ENCODE data around the gene CDSN.
"Not testable (repeated sequence)": the region's sequence is repeated elsewhere in the genome, so short reads cannot be mapped to it uniquely, and the experiment has no call there.

The CDSN gene, protein sequence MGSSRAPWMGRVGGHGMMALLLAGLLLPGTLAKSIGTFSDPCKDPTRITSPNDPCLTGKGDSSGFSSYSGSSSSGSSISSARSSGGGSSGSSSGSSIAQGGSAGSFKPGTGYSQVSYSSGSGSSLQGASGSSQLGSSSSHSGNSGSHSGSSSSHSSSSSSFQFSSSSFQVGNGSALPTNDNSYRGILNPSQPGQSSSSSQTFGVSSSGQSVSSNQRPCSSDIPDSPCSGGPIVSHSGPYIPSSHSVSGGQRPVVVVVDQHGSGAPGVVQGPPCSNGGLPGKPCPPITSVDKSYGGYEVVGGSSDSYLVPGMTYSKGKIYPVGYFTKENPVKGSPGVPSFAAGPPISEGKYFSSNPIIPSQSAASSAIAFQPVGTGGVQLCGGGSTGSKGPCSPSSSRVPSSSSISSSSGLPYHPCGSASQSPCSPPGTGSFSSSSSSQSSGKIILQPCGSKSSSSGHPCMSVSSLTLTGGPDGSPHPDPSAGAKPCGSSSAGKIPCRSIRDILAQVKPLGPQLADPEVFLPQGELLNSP

DNA sequence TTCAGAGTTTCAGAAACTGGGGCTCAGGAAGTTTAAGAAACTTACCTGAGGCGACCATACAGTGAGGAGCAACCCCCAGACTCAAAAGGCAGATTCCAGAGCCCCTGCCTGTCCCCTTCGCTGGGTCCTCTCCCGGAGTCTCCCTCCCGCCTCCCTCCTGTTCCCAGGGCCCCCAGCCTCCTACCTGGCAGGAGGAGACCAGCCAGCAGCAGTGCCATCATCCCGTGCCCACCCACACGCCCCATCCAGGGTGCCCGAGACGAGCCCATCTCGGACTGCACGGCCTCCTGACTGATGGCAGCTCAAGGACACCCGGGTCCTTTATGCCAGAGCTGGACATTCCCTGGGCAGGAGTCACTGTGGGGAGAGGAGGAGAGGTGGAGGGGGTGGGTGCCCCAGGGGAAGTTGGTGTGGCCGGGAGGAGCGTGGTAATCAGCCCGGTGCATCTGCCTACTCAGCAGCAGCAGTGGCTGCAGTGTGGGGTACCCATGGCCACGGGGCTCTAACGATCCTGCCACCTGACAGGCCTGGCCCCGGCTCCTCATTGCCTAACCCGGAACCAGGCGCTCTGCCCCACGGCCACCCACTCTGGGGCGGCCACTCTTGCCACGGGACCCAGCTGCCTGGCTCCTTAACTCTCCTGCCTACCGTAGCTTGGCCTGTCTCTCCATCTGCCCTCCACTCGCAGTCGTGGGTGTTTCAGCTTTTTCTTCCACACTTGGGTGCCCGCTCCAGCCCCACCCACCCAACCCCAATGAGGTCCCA, at the start of gene CDSN:
CDSN (minus strand) TSS at position 296 of the 765 bp plus-strand sequence; CDS start at position 269, 27 bp downstream.
- DNase-seq (ENCODE audit: low read depth), result no peak

- no peak for DNase-seq (ENCODE audit: low read depth)
Observed at GRCh38 chr6:31169123-31169857, 49.0 kb upstream of the CDSN start.

GRCh38 chr6:31168606-31169005, 48.4 kb upstream of the CDSN start:
- DNase-seq (ENCODE audit: low read depth), result no peak

GRCh38 chr6:31165986-31166385, 45.7 kb upstream of the CDSN start:
- no peak for DNase-seq (ENCODE audit: low read depth)

- DNase-seq (ENCODE audit: low read depth), result not testable (repeated sequence)
Observed at GRCh38 chr6:31165064-31165832, 45.0 kb upstream of the CDSN start.

DNA sequence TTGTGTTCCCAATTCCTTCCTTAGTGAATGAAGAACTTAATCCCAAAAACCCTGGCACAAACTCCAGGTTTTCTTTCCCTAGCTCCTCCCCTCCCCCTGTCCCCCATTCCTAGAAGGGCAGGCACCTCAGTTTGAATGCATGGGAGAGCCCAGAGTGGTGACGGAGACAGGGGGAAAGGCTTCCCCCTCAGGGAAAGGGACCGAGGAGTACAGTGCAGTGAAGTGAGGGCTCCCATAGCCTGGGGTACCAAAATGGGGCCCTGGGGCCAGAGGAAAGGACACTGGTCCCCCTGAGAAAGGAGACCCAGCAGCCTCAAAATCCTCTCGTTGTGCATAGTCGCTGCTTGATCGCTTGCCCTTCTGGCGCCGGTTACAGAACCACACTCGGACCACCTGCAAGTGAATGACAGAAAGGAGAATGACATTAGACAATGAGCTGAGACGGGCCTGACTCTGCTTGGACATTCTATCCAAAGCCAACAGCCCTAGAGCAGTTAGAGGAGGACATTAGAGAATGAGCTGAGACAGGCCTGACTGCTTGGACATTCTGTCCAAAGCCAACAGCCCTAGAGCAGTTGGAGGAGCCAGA, 44.3 kb upstream of the CDSN start:
- not testable (repeated sequence) for DNase-seq (ENCODE audit: low read depth)

DNA sequence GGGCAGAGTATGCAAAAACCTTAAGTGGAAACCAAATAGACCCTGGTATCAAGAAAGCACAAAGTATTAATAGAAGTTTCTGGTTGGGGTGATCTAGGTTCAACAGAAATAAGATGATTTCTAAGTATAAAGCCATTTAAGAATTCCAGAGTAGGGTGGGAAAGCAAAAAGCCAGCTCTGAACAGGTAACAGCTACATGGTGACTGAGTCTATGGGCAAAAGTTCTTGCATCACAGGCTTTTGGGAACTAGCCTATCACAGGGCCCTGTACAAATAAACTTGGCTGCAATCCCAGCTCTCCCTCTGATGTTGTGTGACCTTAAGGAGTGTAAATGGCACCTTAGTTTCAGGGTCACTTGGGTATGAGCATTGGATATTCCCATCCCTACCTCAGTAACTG, 43.7 kb upstream of the CDSN start:
- DNase-seq (ENCODE audit: low read depth), result no peak

- DNase-seq (ENCODE audit: low read depth), result no peak
Observed at GRCh38 chr6:31162463-31163165, 42.4 kb upstream of the CDSN start.

DNA sequence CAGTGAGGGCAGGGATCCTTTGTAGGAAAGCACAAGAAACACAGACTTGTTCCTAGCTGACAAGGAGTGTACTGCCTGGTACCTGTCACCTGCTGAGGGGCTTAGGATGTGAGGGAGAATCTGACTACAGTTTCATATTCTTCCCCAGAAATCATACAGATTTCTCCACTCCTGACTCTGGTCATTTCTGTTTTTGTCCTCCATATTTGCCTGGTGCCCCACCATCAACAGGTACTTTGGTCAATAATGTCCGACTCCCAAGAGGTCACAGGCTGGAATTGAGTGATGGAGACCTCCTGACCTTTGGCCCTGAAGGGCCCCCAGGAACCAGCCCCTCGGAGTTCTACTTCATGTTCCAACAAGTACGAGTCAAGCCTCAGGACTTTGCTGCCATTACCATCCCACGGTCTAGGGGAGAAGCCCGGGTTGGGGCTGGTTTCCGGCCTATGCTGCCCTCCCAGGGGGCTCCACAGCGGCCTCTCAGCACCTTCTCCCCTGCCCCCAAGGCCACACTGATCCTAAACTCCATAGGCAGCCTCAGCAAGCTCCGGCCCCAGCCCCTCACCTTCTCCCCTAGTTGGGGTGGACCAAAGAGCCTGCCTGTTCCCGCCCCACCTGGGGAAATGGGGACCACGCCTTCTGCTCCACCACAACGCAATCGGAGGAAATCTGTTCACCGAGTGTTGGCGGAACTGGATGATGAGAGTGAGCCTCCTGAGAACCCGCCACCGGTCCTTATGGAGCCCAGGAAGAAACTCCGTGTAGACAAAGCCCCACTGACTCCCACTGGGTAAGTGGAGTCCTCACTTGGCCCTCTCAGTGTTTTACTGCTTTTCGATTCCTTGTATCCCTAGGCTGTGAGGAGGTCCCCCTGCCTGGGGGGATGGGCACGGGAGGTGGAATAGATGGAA, 41.2 kb upstream of the CDSN start:
- DNase-seq (ENCODE audit: low read depth), result no peak

DNA sequence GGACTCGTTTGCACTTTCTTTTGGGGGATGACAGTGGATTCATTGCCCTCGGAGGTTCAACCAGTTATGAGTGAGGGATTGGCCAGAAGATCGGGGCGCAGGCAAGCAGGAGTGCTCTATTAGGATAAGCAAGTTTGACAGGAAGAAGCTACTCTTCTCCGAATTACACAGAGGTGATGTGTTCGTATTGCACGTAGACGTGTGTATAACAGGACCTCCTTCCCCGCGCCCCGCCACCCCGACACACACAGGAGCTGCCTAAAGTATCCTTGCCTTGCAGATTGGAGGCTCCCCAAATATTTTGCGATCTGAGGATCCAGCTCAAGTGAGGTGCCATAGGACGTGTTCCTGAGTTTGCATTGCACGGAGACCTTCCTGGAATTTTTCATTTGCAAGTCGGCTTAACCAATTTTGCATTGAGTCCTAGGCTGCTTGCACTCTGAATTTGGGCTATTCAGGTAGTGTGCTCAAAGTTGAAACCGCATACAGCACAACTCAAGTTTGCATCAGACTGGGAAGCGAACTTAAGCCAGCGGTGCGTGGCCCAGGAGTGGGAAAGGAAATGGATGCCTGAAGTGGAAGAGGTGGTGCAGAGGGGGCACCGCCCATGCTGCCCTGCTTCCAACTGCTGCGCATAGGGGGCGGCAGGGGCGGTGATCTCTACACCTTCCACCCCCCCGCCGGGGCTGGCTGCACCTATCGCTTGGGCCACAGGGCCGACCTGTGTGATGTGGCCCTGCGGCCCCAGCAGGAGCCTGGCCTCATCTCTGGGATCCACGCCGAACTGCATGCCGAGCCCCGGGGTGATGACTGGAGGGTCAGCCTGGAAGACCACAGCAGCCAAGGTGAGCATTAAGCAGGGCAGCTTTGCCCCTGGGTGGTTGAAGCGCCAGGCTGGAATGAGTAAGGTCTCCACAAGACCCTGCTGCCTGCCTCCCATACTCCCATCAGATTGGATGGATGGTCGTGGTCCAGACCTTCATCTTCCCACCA, 38.9 kb upstream of the CDSN start:
- DNase-seq (ENCODE audit: low read depth), result peak; percentile 16

GRCh38 chr6:31158140-31158862, 38.1 kb upstream of the CDSN start, which contains the start of gene TCF19:
TCF19 (plus strand) TSS chr6:31158589; CDS start chr6:31159470, 881 bp downstream.
- DNase-seq (ENCODE audit: low read depth), result peak; percentile 99

DNA sequence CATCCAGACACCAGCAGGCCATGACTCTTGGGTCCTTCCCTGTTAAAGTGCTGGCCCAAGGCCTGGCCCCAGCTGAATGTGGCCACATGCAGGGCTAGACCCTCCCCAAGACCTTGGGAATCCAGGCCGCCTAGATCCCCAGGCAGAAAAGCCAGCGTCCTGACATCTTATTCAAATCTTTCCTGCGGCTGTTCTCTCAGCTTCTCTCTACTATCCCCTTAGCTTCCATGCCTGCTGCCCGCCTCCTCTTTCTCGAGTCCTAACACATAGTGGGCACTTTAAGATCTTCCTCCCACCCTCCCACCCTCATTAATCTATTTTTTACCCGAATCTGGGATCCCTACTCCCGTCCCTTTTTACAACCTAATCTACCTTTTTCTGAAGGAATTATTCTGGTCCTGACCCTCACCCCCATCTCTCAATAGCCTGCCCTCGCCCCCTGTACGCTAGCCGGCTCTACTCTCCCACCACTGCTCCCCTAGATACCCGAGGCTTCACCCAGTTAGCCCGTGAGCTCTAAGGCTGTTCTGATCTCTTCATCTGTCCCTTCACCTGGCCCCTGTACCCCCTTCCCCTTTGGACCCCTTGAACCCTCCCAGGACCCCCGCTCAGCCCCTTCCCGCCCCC, 37.4 kb upstream of the CDSN start, which contains the start of gene CCHCR1:
CCHCR1 (minus strand) TSS at position 290 of the 627 bp plus-strand sequence; CDS start at position 88, 202 bp downstream.
- no peak for DNase-seq (ENCODE audit: low read depth)

GRCh38 chr6:31156641-31157040, 36.4 kb upstream of the CDSN start:
- no peak for DNase-seq (ENCODE audit: low read depth)

DNA sequence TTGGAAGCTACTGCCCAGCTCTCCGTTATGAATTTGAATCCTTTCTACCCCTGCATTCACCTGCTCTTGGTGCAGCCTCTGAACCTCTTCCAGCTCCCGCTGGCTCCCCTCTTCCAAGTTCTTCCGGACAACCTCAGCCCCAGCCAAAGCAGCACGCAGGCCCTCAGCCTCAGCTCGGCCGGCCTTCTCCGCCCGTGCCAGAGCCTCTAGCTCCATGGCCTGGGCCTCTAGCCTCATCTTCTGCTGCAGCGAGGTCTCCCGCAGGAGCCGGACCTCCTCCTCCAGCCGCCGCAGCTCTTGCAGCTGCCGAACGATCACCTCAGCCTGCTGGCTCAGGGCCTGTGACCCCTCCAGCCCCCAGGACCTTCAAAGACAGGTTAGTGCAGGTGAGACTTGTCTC, 34.2 kb upstream of the CDSN start:
- DNase-seq (ENCODE audit: low read depth), result no peak

GRCh38 chr6:31152781-31153180, 32.5 kb upstream of the CDSN start:
- no peak for DNase-seq (ENCODE audit: low read depth)

GRCh38 chr6:31149827-31150447, 29.7 kb upstream of the CDSN start:
- no peak for DNase-seq (ENCODE audit: low read depth)
